Small intestine (tissue), 7 donors: ENCODE measurements around the gene ZNF749. TPM values are rescaled to one million over a fixed set of nuclear protein-coding genes. Genes with fewer than 3 reads are reported as not detected.

ENCODE experiments used
- DNase-seq, 2 donors: peaks; one replicate each; pipeline versions ENCODE4 v3.0.0 to v3.0.0-alpha.2; 2013
- FAIRE-seq: peaks from 2 replicates; lab custom pipeline; 2012; peaks lifted over from hg19 to GRCh38; lab: Jason Lieb, UNC
- H3K27ac ChIP-seq, 3 donors: one replicate each; pipeline ENCODE4 v1.5.1; 2013; ENCODE audit warnings: low read length in 2 of 3, mild to moderate bottlenecking in 2 of 3, control low read depth in 1 of 3, inconsistent platforms in 1 of 3, low read depth in 1 of 3, moderate library complexity in 1 of 3
- H3K27me3 ChIP-seq, 3 donors: one replicate each; pipeline ENCODE4 v1.6.1; 2013; ENCODE audit warnings: low read length in 3 of 3, inconsistent platforms in 1 of 3; ENCODE audit not compliant: control insufficient read depth in 3 of 3, insufficient read depth in 3 of 3
- H3K36me3 ChIP-seq, 3 donors: one replicate each; pipeline ENCODE4 v1.6.1; 2013; ENCODE audit warnings: low read length in 3 of 3, inconsistent platforms in 1 of 3, low read depth in 1 of 3, mild to moderate bottlenecking in 1 of 3, moderate library complexity in 1 of 3; ENCODE audit not compliant: control insufficient read depth in 3 of 3, insufficient read depth in 2 of 3
- H3K4me1 ChIP-seq, 3 donors: one replicate each; pipeline ENCODE4 v1.6.1; 2013; ENCODE audit warnings: low read length in 2 of 3, inconsistent platforms in 1 of 3, low read depth in 1 of 3, mild to moderate bottlenecking in 1 of 3, moderate library complexity in 1 of 3; ENCODE audit not compliant: control insufficient read depth in 3 of 3, insufficient read depth in 2 of 3
- H3K4me3 ChIP-seq, 3 donors: one replicate each; pipeline ENCODE4 v1.5.1; 2013; ENCODE audit warnings: low read length in 3 of 3, control low read depth in 1 of 3, inconsistent platforms in 1 of 3, low read depth in 1 of 3, mild to moderate bottlenecking in 1 of 3, moderate library complexity in 1 of 3
- H3K9me3 ChIP-seq, 2 donors: one replicate each; pipeline ENCODE4 v1.6.1; 2013; ENCODE audit warnings: low read depth in 1 of 2, low read length in 1 of 2; ENCODE audit not compliant: control insufficient read depth in 2 of 2, insufficient read depth in 1 of 2
- WGBS, 3 donors: extraction: QIAGEN DNeasy Blood & Tissue Kit; methylation state at CpG; one replicate each; pipeline ENCODE4 v1.1.7; 2013; 5-methylcytosine and 5-hydroxymethylcytosine counted together
- polyA plus RNA-seq, 4 donors: library from polyadenylated mRNA; stranded (reverse) in 3 of 4; unstranded in 1 of 4; fragments of 200-250 nt in 3 of 4; fragments of 120-200 nt in 1 of 4; gene quantifications; one replicate each; pipeline versions ENCODE4 v1.2.1 to v1.2.3, GENCODE V29; 2013
- donor health status: healthy with polysubstance abuse.
- donor health status: control.
- donor health status: control.
- donor health status: Bipolar disorder and iron deficiency.
- donor health status: healthy.

ZNF749 gene
- polyA plus RNA-seq, 4 donors, result 7.6 to 17.2 (median 11.3) TPM

- H3K27ac ChIP-seq, result no peak overlapping the region
- H3K9me3 ChIP-seq, result peaks cover 5 to 85% of the 10 kb centered on the region in 2 donors
- H3K36me3 ChIP-seq, result peaks cover 9 to 36% (median 18%) of the 10 kb centered on the region in 3 donors
- H3K27me3 ChIP-seq, result no peaks in the 10 kb centered on the region
- WGBS, 3 donors, result 79 to 95% (median 81%) methylated on average over 6 to 7 of the region's 7 CpGs
- DNase-seq (no peak), FAIRE-seq (no peak)
- no peaks in the 10 kb centered on the region for H3K4me1 ChIP-seq
- H3K4me3 ChIP-seq, result no peak overlapping the region
These were observed 7.0 kb downstream of the ZNF749 start for GRCh38 chr19:57441979-57442752.

DNA sequence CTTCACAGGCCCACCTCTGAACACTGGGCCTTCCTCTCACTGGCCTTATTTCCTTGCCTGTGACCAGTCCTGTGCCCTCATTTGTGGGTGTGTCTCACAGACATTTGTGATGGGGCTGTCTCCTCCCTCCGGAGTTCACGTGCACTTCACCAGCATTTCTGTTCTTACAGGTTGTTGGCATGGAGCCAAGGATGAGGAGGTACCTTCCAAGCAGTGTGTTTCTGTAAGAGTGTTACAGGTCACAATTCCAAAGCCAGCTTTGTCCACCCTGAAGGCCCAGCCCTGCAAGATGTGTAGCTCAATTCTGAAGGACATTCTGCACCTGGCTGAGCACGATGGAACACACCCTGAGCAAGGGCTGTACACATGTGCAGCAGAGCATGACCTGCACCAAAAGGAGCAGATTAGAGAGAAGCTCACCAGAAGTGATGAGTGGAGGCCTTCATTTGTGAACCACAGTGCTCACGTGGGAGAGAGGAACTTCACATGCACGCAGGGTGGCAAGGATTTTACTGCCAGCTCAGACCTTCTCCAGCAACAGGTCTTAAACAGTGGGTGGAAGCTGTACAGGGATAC, 8.1 kb downstream of the ZNF749 start:
- FAIRE-seq, result no peak
- no peak for DNase-seq
- Histone ChIP-seq H3K4me3 (no peak overlapping the region), H3K9me3 (peaks cover 5 to 81% of the 10 kb centered on the region in 2 donors), H3K27ac (no peak overlapping the region), H3K27me3 (no peaks in the 10 kb centered on the region), H3K4me1 (no peaks in the 10 kb centered on the region), H3K36me3 (peaks cover 6 to 30% (median 18%) of the 10 kb centered on the region in 3 donors)
- 76 to 88% (median 79%) methylated on average over 5 of the region's 5 CpGs for WGBS, 3 donors

DNA sequence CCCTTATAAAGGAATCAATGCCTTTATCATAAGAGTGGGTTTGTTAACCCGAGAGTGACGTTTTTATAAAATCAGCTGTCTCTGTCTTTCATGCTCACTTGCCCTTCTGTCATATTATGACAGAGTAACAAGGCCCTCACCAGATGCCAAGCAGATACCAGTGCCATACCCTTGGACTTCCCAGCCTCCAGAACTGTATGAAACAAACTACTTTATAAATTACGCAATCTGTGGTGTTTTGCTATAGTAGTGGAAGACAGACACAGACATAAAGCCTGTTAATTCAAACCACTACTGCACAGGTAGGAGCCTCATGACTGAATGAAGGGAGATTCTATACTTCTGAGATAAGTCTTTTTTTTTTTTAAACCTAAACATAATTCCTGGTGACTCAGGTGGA, 17.2 kb downstream of the ZNF749 start:
- Histone ChIP-seq H3K27ac (no peak overlapping the region), H3K4me1 (no peaks in the 10 kb centered on the region), H3K27me3 (no peaks in the 10 kb centered on the region), H3K36me3 (peaks cover 0 to 4% (median 0%) of the 10 kb centered on the region in 3 donors), H3K4me3 (no peak overlapping the region), H3K9me3 (peaks cover 0 to 54% of the 10 kb centered on the region in 2 donors)
- WGBS, 3 donors, result 90 to 99% (median 93%) methylated on average over 3 of the region's 3 CpGs
- FAIRE-seq (no peak), DNase-seq (no peak)

DNA sequence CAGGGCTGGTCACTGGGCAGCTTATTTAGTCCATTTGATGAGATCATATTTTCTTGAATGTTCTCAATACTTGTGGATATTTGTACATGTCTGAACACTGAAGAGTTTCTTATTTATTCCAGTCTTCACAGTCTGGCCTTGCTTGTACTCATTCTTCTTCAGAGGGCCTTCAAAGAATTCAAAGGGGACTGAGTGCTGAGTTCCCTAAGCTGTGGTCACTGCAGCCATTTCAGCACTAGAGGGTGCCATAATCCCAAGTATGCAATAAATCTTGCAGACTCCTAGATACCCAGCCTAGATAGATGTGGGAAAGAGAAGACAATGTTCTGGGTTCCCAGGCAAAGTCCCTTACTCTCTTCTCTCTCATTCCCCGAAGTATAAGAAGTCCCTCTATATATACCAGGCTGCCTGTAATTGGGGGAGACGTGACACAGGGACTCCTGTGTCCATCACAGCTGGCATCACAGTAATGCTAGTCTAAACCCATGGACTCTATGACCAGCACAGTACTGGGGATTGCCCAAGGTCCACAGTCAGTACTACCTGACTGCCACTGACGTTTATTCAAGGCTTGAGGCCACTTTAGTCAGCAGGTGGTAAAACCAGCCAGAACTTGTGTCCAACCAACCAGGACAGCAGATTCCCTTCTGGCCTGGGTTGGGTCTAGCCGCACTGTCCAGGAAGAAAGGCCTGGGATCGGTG, 30.7 kb downstream of the ZNF749 start:
- Histone ChIP-seq H3K27ac (no peak overlapping the region), H3K4me3 (no peak overlapping the region), H3K27me3 (no peaks in the 10 kb centered on the region), H3K4me1 (no peaks in the 10 kb centered on the region), H3K36me3 (peaks cover 0 to 8% (median 0%) of the 10 kb centered on the region in 3 donors), H3K9me3 (peaks cover 0 to 50% of the 10 kb centered on the region in 2 donors)
- FAIRE-seq (no peak), DNase-seq (peak in 1 of 2 donors; percentile 38)
- WGBS, 3 donors, result 69 to 77% (median 73%) methylated on average over 5 of the region's 5 CpGs

DNA sequence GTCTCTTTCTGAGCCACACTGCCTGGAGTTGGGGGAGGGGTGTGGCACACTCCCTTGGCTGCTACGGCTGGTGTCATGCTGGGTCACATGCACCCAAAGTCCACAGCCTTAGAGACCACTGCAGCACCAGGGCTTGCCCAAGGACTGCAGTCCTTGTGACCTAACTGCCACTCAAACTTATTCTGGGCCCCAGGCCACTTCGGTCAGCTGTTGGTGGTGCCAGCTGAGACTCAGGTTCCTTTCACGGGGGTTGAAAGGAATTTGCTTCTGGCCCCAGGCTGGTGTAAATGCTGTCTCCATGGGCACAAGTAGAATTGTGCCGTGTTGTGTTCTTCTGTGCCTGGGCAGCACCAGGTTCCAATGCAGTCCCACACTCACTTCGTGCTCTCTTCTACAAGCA, 31.4 kb downstream of the ZNF749 start:
- Histone ChIP-seq H3K4me1 (no peaks in the 10 kb centered on the region), H3K9me3 (peaks cover 0 to 52% of the 10 kb centered on the region in 2 donors), H3K27ac (no peak overlapping the region), H3K4me3 (no peak overlapping the region), H3K36me3 (peaks cover 0 to 8% (median 0%) of the 10 kb centered on the region in 3 donors), H3K27me3 (no peaks in the 10 kb centered on the region)
- WGBS, 3 donors, result 95 to 97% (median 96%) methylated on average over 5 of the region's 5 CpGs
- FAIRE-seq (no peak), DNase-seq (no peak)

- H3K36me3 ChIP-seq, result peaks cover 16 to 28% (median 16%) of the 10 kb centered on the region in 3 donors
- WGBS, 3 donors, result 97 to 99% (median 99%) methylated on average over 4 of the region's 4 CpGs
- no peak for DNase-seq
- H3K27me3 ChIP-seq, result no peaks in the 10 kb centered on the region
- H3K4me1 ChIP-seq, result peaks cover 0 to 2% (median 0%) of the 10 kb centered on the region in 3 donors
- H3K9me3 ChIP-seq, result peaks cover 17 to 66% of the 10 kb centered on the region in 2 donors
- H3K27ac ChIP-seq, result no peak overlapping the region
- FAIRE-seq, result no peak
- no peak overlapping the region for H3K4me3 ChIP-seq
These were observed 38.5 kb downstream of the ZNF749 start for GRCh38 chr19:57473646-57474045.

- Histone ChIP-seq H3K36me3 (peaks cover 16 to 28% (median 16%) of the 10 kb centered on the region in 3 donors), H3K9me3 (peaks cover 16 to 54% of the 10 kb centered on the region in 2 donors), H3K27ac (peak within 1 kb of the TSS in 2 of 3 donors; percentile 84 to 89), H3K4me1 (peaks cover 0 to 2% (median 0%) of the 10 kb centered on the region in 3 donors), H3K4me3 (peak within 1 kb of the TSS; percentile 57 to 92 (median 65)), H3K27me3 (no peaks in the 10 kb centered on the region)
- DNase-seq (peak; percentile 93 to 97), FAIRE-seq (peak; percentile 10)
- WGBS, 3 donors, result 11 to 12% (median 11%) methylated on average over 38 of the region's 38 CpGs
These were observed 42.3 kb downstream of the ZNF749 start, which contains the start of gene ZNF772 for GRCh38 chr19:57477191-57478008. TSS of gene ZNF772 (minus strand) at chr19:57477566. CDS start at chr19:57477309, 257 bp downstream.
